Tibial nerve (tissue), 4 donors: ENCODE data around the gene NSA2. TPM values are rescaled to one million over a fixed set of nuclear protein-coding genes. Genes with fewer than 3 reads are reported as not detected.
"Not testable (repeated sequence)": the region's sequence is repeated elsewhere in the genome, so short reads cannot be mapped to it uniquely, and the experiment has no call there.

Experiments used
- DNase-seq, 2 donors: peaks; one replicate each; pipeline ENCODE4 v3.0.0-alpha.2; 2019; ENCODE audit warnings: low spot score in 2 of 2
- H3K27ac ChIP-seq, 4 donors: fragments of 200-600 bp; sonication (generic) in 3 of 4; one replicate each; pipeline ENCODE4 v1.5.1; 2017 to 2019; ENCODE audit warnings: mild to moderate bottlenecking in 1 of 4
- H3K27me3 ChIP-seq, 2 donors: fragments of 200-600 bp; sonication (generic) in 1 of 2; one replicate each; pipeline versions ENCODE4 v1.5.1 to v1.6.0; 2017 to 2019
- H3K36me3 ChIP-seq, 3 donors: fragments of 200-600 bp; sonication (generic); one replicate each; pipeline ENCODE4 v1.5.1; 2018 to 2019
- H3K4me1 ChIP-seq, 4 donors: fragments of 200-600 bp; sonication (generic) in 3 of 4; one replicate each; pipeline ENCODE4 v1.5.1; 2017 to 2019
- H3K4me3 ChIP-seq, 4 donors: fragments of 200-600 bp; sonication (generic) in 3 of 4; one replicate each; pipeline ENCODE4 v1.5.1; 2017 to 2019; ENCODE audit warnings: mild to moderate bottlenecking in 1 of 4, moderate library complexity in 1 of 4
- H3K9me3 ChIP-seq, 4 donors: fragments of 200-600 bp; sonication (generic) in 3 of 4; one replicate each; pipeline ENCODE4 v1.5.1; 2017 to 2019
- EP300 ChIP-seq, 2 donors: sonication (generic); formaldehyde crosslinking; IDR thresholded peaks; one replicate each; pipeline ENCODE4 v1.6.1; 2017; ENCODE audit warnings: antibody characterized with exemption in 2 of 2, mild to moderate bottlenecking in 1 of 2
- POLR2A ChIP-seq, 2 donors: fragments of 450-650 bp; IDR thresholded peaks; one replicate each; pipeline ENCODE4 v1.6.1; 2017; ENCODE audit warnings: antibody characterized with exemption in 2 of 2, mild to moderate bottlenecking in 2 of 2, moderate library complexity in 2 of 2
- WGBS, 2 donors: methylation state at CpG; one replicate each; pipeline ENCODE4 v1.1.5; 2018; 5-methylcytosine and 5-hydroxymethylcytosine counted together
- total RNA-seq, 4 donors: library from RNA; depleted of rRNA; stranded (reverse); fragments of >200 nt; gene quantifications; one replicate each; pipeline ENCODE4 v1.1.0, GENCODE V29; 2016
- TF ChIP-seq, protein P1 (sequence below), 5 experiments: fragments of 200-600 bp in 3 of 5; fragments of 450-650 bp in 2 of 5; sonication (generic) in 3 of 5; IDR thresholded peaks; one replicate each; pipeline ENCODE4 v1.5.1; 2016 to 2019; ENCODE audit warnings: antibody characterized with exemption in 5 of 5, mild to moderate bottlenecking in 3 of 5, moderate library complexity in 2 of 5

NSA2 gene
- total RNA-seq, 4 donors from 2014 or later = 41.8 to 116 (median 93.2) TPM

DNA sequence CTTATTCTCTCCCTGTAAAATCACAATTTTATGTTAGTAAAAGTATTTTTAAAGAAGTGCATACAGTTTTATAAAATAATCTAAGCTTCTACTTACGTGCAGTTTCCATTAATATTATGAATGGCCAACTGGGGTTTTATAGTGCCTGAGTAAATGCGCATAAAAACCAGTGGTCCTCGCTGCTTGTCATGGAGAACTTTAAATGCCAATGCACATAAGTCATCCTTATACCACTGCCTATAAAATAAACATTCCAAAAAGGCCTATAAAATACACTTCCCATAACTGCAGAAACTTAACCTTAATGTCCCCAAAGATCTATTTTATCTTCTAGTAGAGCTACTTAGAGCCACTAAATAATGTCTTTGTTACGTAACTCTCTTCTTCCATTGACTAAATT is 28.6 kb upstream of the NSA2 start:
- H3K36me3 ChIP-seq = peaks cover 0 to 71% (median 0%) of the 10 kb centered on the region in 3 donors
- 89 to 90% methylated on average over 4 of the region's 4 CpGs for WGBS, 2 donors
- TF ChIP-seq, protein P1, sequence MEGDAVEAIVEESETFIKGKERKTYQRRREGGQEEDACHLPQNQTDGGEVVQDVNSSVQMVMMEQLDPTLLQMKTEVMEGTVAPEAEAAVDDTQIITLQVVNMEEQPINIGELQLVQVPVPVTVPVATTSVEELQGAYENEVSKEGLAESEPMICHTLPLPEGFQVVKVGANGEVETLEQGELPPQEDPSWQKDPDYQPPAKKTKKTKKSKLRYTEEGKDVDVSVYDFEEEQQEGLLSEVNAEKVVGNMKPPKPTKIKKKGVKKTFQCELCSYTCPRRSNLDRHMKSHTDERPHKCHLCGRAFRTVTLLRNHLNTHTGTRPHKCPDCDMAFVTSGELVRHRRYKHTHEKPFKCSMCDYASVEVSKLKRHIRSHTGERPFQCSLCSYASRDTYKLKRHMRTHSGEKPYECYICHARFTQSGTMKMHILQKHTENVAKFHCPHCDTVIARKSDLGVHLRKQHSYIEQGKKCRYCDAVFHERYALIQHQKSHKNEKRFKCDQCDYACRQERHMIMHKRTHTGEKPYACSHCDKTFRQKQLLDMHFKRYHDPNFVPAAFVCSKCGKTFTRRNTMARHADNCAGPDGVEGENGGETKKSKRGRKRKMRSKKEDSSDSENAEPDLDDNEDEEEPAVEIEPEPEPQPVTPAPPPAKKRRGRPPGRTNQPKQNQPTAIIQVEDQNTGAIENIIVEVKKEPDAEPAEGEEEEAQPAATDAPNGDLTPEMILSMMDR (IDR thresholded peaks at IDR 0.05) = no peak
- no peak for TF ChIP-seq POLR2A (IDR thresholded peaks at IDR 0.05)
- no peak for TF ChIP-seq EP300 (IDR thresholded peaks at IDR 0.05)
- DNase-seq = no peak
- no peaks in the 10 kb centered on the region for H3K27me3 ChIP-seq
- H3K27ac ChIP-seq = no peak overlapping the region
- no peaks in the 10 kb centered on the region for H3K4me1 ChIP-seq
- no peak overlapping the region for H3K4me3 ChIP-seq
- H3K9me3 ChIP-seq = no peaks in the 10 kb centered on the region

DNA sequence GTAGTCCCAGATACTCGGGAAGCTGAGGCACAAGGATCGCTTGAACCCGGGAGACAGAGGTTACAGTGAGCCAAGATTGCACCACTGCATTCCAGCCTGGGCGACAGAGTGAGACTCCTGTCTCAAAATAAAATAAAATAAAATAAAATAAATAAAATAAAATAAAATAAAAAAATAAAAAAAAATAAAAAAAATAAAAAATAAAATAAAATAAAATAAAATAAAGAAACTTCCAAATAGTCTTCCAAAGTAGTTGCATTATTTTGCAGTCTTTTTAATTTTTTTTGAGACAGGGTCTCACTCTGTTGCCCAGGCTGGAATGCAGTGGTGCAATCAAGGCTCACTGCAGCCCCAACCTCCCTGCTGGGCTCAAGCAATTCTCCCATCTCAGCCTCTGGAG is 18.3 kb upstream of the NSA2 start:
- not testable (repeated sequence) for H3K9me3 ChIP-seq, DNase-seq, H3K4me1 ChIP-seq, H3K27ac ChIP-seq, H3K27me3 ChIP-seq, H3K4me3 ChIP-seq
- WGBS, 2 donors = 96 to 100% methylated on average over 4 of the region's 4 CpGs
- H3K36me3 ChIP-seq = peaks cover 0 to 88% (median 0%) of the 10 kb centered on the region in 3 donors

GRCh38 chr5:74761241-74761640 is 5.8 kb upstream of the NSA2 start:
- TF ChIP-seq, protein P1 (IDR thresholded peaks at IDR 0.05) = no peak

GRCh38 chr5:74762599-74762998 is 4.5 kb upstream of the NSA2 start:
- H3K27ac ChIP-seq = no peak overlapping the region
- no peaks in the 10 kb centered on the region for H3K27me3 ChIP-seq
- no peak for DNase-seq
- peaks cover 0 to 24% (median 4%) of the 10 kb centered on the region in 3 donors for H3K36me3 ChIP-seq
- TF ChIP-seq POLR2A (IDR thresholded peaks at IDR 0.05) (no peak), EP300 (IDR thresholded peaks at IDR 0.05) (no peak)
- TF ChIP-seq, protein P1 (IDR thresholded peaks at IDR 0.05) = no peak
- H3K9me3 ChIP-seq = no peaks in the 10 kb centered on the region
- H3K4me3 ChIP-seq = no peak overlapping the region
- 95 to 96% methylated on average over 2 of the region's 2 CpGs for WGBS, 2 donors
- peaks cover 0 to 33% (median 16%) of the 10 kb centered on the region in 4 donors for H3K4me1 ChIP-seq

More at GRCh38 chr5:74761241-74761640, 5.8 kb upstream of the NSA2 start:
- no peak for DNase-seq
- Histone ChIP-seq H3K4me1 (peaks cover 0 to 32% (median 15%) of the 10 kb centered on the region in 4 donors), H3K27me3 (no peaks in the 10 kb centered on the region), H3K27ac (no peak overlapping the region), H3K9me3 (peaks cover 0 to under 1% (median 0%) of the 10 kb centered on the region in 4 donors), H3K4me3 (no peak overlapping the region), H3K36me3 (peaks cover 0 to 38% (median 4%) of the 10 kb centered on the region in 3 donors)
- WGBS, 2 donors = 74 to 96% methylated on average over 1 of the region's 1 CpG

DNA sequence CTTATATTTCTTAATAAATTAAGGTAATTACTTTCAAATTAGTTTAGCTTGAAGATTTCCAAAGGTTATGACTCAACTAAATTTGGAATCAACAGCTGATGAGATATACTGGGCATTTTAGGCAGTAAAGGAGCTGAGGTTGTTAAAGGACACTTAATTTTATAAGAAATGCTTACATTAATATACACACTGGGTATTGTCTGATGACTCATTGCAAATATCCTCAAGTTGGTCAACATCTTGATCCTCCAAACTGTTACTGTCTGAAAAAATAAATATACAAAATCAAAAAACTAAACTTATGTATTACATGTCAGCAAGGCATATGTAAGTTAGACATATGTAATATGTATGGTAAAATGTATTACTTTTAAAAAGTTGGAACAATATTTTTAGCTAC is 3.5 kb upstream of the NSA2 start:
- no peak overlapping the region for H3K27ac ChIP-seq
- no peak overlapping the region for H3K4me3 ChIP-seq
- no peak for DNase-seq
- H3K4me1 ChIP-seq = peaks cover 0 to 42% (median 22%) of the 10 kb centered on the region in 4 donors
- no peaks in the 10 kb centered on the region for H3K9me3 ChIP-seq
- no peak for TF ChIP-seq EP300 (IDR thresholded peaks at IDR 0.05)
- TF ChIP-seq POLR2A (IDR thresholded peaks at IDR 0.05) = no peak
- TF ChIP-seq, protein P1 (IDR thresholded peaks at IDR 0.05) = no peak
- no peaks in the 10 kb centered on the region for H3K27me3 ChIP-seq
- H3K36me3 ChIP-seq = peaks cover 0 to 15% (median 0%) of the 10 kb centered on the region in 3 donors

- H3K27ac ChIP-seq = no peak overlapping the region
- no peaks in the 10 kb centered on the region for H3K9me3 ChIP-seq
- peaks cover 0 to 22% (median 8%) of the 10 kb centered on the region in 3 donors for H3K36me3 ChIP-seq
- TF ChIP-seq, protein P1 (IDR thresholded peaks at IDR 0.05) = no peak
- no peak for TF ChIP-seq EP300 (IDR thresholded peaks at IDR 0.05)
- no peak for TF ChIP-seq POLR2A (IDR thresholded peaks at IDR 0.05)
- peaks cover 0 to 45% (median 22%) of the 10 kb centered on the region in 4 donors for H3K4me1 ChIP-seq
- no peak for DNase-seq
- H3K4me3 ChIP-seq = no peak overlapping the region
- 60 to 61% methylated on average over 9 of the region's 9 CpGs for WGBS, 2 donors
- no peaks in the 10 kb centered on the region for H3K27me3 ChIP-seq
These were observed 1.8 kb upstream of the NSA2 start for GRCh38 chr5:74765201-74765600.
